Activated CD4-positive, CD25-positive, alpha-beta regulatory T cell treated with anti-CD3 and anti-CD28 coated beads, Interleukin-2, amount 50 U/mL, for 24 hours (primary cell): ENCODE data around the gene BDKRB2.
"Not testable (repeated sequence)": the region's sequence is repeated elsewhere in the genome, so short reads cannot be mapped to it uniquely, and the experiment has no call there.

Experiments
- ATAC-seq, 2 donors: fragments of 150-1000 bp; cut with Tn5 transposase; one replicate each; pipeline ENCODE4 v1.10.0; 2021; ENCODE audit warnings: mild to moderate bottlenecking in 1 of 2, moderate library complexity in 1 of 2

BDKRB2 gene

GRCh38 chr14:96227428-96227827 lies 22.8 kb downstream of the BDKRB2 start:
- ATAC-seq: no peak

GRCh38 chr14:96229315-96229714 lies 24.7 kb downstream of the BDKRB2 start:
- ATAC-seq: no peak

- no peak for ATAC-seq
Observed at GRCh38 chr14:96231056-96231455, 26.4 kb downstream of the BDKRB2 start.

- ATAC-seq: no peak
Observed at GRCh38 chr14:96231526-96232130, 27.0 kb downstream of the BDKRB2 start.

- ATAC-seq: no peak
Observed at GRCh38 chr14:96232506-96232905, 27.9 kb downstream of the BDKRB2 start.

- no peak for ATAC-seq
Observed at GRCh38 chr14:96233661-96234060, 29.0 kb downstream of the BDKRB2 start.

- ATAC-seq: no peak
Observed at GRCh38 chr14:96235426-96235825, 30.8 kb downstream of the BDKRB2 start.

GRCh38 chr14:96237641-96238040 lies 33.0 kb downstream of the BDKRB2 start:
- no peak for ATAC-seq

GRCh38 chr14:96238676-96239265 lies 34.1 kb downstream of the BDKRB2 start:
- no peak for ATAC-seq

GRCh38 chr14:96239711-96240141 lies 35.1 kb downstream of the BDKRB2 start:
- ATAC-seq: no peak

- ATAC-seq: no peak
Observed at GRCh38 chr14:96240641-96241040, 36.0 kb downstream of the BDKRB2 start.

GRCh38 chr14:96242126-96242525 lies 37.5 kb downstream of the BDKRB2 start:
- no peak for ATAC-seq

GRCh38 chr14:96243785-96244184 lies 39.1 kb downstream of the BDKRB2 start:
- ATAC-seq: no peak

- ATAC-seq: not testable (repeated sequence)
Observed at GRCh38 chr14:96245074-96245473, 40.4 kb downstream of the BDKRB2 start.

- ATAC-seq: no peak
Observed at GRCh38 chr14:96245710-96246538, 41.3 kb downstream of the BDKRB2 start.

- ATAC-seq: no peak
Observed at GRCh38 chr14:96246539-96246847, 41.9 kb downstream of the BDKRB2 start.

GRCh38 chr14:96247031-96247430 lies 42.4 kb downstream of the BDKRB2 start:
- no peak for ATAC-seq

- no peak for ATAC-seq
Observed at GRCh38 chr14:96249029-96249428, 44.4 kb downstream of the BDKRB2 start.

GRCh38 chr14:96250485-96250884 lies 45.8 kb downstream of the BDKRB2 start:
- no peak for ATAC-seq

- no peak for ATAC-seq
Observed at GRCh38 chr14:96251656-96252155, 47.1 kb downstream of the BDKRB2 start.

- ATAC-seq: no peak
Observed at GRCh38 chr14:96252323-96252998, 47.8 kb downstream of the BDKRB2 start.

- no peak for ATAC-seq
Observed at GRCh38 chr14:96252999-96253539, 48.4 kb downstream of the BDKRB2 start.

- ATAC-seq: no peak
Observed at GRCh38 chr14:96254687-96255086, 50.0 kb downstream of the BDKRB2 start.
